ENCODE results near the gene EDEM3.

DNA sequence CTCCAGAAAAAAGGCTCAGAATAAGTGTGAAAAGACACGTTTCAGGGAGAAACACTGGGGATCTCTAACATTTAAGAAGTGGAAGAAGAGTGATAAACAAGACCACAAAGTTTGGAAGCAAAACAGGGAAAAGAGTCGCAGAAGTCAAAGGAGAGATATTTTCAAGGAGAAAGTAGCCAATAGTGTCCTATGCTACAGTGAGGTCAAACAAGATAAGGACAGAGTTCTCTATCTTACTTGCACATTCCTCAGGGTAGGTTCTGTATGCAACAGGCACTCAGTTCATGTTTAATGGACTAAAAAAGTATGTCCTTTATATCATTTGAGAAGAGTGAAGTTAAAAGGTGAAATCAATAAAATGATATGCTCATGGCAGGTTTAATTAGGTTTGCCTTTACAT is 13.8 kb upstream of the EDEM3 start:
- TF ChIP-seq, protein P1, sequence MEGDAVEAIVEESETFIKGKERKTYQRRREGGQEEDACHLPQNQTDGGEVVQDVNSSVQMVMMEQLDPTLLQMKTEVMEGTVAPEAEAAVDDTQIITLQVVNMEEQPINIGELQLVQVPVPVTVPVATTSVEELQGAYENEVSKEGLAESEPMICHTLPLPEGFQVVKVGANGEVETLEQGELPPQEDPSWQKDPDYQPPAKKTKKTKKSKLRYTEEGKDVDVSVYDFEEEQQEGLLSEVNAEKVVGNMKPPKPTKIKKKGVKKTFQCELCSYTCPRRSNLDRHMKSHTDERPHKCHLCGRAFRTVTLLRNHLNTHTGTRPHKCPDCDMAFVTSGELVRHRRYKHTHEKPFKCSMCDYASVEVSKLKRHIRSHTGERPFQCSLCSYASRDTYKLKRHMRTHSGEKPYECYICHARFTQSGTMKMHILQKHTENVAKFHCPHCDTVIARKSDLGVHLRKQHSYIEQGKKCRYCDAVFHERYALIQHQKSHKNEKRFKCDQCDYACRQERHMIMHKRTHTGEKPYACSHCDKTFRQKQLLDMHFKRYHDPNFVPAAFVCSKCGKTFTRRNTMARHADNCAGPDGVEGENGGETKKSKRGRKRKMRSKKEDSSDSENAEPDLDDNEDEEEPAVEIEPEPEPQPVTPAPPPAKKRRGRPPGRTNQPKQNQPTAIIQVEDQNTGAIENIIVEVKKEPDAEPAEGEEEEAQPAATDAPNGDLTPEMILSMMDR (IDR thresholded peaks at IDR 0.05): no peak
- no peak for TF ChIP-seq EZH2 (IDR thresholded peaks at IDR 0.05; ENCODE audit: borderline replicate concordance, insufficient read depth, low read depth, low read length, poor library complexity, severe bottlenecking)
